ENCODE results near the gene MGAT3.

GRCh38 chr22:39501644-39502108 lies 44.9 kb downstream of the MGAT3 start:
- TF ChIP-seq POLR2AphosphoS5 (IDR thresholded peaks at IDR 0.05; ENCODE audit: borderline replicate concordance, low read depth, low read length), result no peak
- TF ChIP-seq EZH2 (IDR thresholded peaks at IDR 0.05), result no peak

All from SK-N-MC (cell line).